Esophagus squamous epithelium (tissue), 5 donors: ENCODE results near the gene DPYSL5. TPM values are rescaled to one million over a fixed set of nuclear protein-coding genes. Genes with fewer than 3 reads are reported as not detected.
"Not testable (repeated sequence)": the region's sequence is repeated elsewhere in the genome, so short reads cannot be mapped to it uniquely, and the experiment has no call there.

Source experiments
- DNase-seq: peaks from one replicate; lab custom pipeline; 2025; lab: John Stamatoyannopoulos, UW
- H3K27ac ChIP-seq, 4 donors: fragments of 200-600 bp; sonication (generic); one replicate each; pipeline ENCODE4 v1.5.1; 2016 to 2019; ENCODE audit warnings: mild to moderate bottlenecking in 1 of 4
- H3K27me3 ChIP-seq, 4 donors: fragments of 200-600 bp; sonication (generic); 1 replicate in 3 of 4; 2 replicates in 1 of 4; pipeline versions ENCODE4 v1.5.1 to v1.6.0; 2017 to 2021; ENCODE audit warnings: antibody characterized with exemption in 1 of 4
- H3K36me3 ChIP-seq, 3 donors: fragments of 200-600 bp; sonication (generic); one replicate each; pipeline ENCODE4 v1.5.1; 2016 to 2019
- H3K4me1 ChIP-seq, 3 donors: fragments of 200-600 bp; sonication (generic); one replicate each; pipeline ENCODE4 v1.5.1; 2017 to 2019
- H3K4me3 ChIP-seq, 4 donors: fragments of 200-600 bp; sonication (generic); 1 replicate in 3 of 4; 2 replicates in 1 of 4; pipeline ENCODE4 v1.5.1; 2016 to 2019; ENCODE audit warnings: mild to moderate bottlenecking in 2 of 4, moderate library complexity in 1 of 4
- H3K9me3 ChIP-seq, 3 donors: fragments of 200-600 bp; sonication (generic); one replicate each; pipeline ENCODE4 v1.5.1; 2016 to 2019
- CTCF ChIP-seq, 6 experiments: fragments of 450-650 bp in 4 of 6; fragments of 200-600 bp in 2 of 6; sonication (generic) in 2 of 6; IDR thresholded peaks; one replicate each; pipeline ENCODE4 v1.5.1; 2016 to 2019; ENCODE audit warnings: antibody characterized with exemption in 6 of 6, mild to moderate bottlenecking in 4 of 6, moderate library complexity in 4 of 6
- POLR2A ChIP-seq, 4 donors: fragments of 450-650 bp; IDR thresholded peaks; one replicate each; pipeline ENCODE4 v1.6.1; 2017; ENCODE audit warnings: antibody characterized with exemption in 4 of 4, mild to moderate bottlenecking in 4 of 4, moderate library complexity in 3 of 4
- WGBS, 2 donors: methylation state at CpG; one replicate each; pipeline ENCODE4 v1.1.5; 2018; 5-methylcytosine and 5-hydroxymethylcytosine counted together
- intact Hi-C: fragments of 100-400 bp; cut with DNase I; formaldehyde crosslinking; loops from one replicate; pipeline ENCODE4 v1.15.0; 2022
- total RNA-seq, 4 donors: library from RNA; depleted of rRNA; stranded (reverse); fragments of >200 nt; gene quantifications; one replicate each; pipeline ENCODE4 v1.1.0, GENCODE V29; 2016
- donor health status: DM: yes; HTN: yes; CAD: no.

DPYSL5 gene
- total RNA-seq, 4 donors from 2014 or later: not detected

DNA sequence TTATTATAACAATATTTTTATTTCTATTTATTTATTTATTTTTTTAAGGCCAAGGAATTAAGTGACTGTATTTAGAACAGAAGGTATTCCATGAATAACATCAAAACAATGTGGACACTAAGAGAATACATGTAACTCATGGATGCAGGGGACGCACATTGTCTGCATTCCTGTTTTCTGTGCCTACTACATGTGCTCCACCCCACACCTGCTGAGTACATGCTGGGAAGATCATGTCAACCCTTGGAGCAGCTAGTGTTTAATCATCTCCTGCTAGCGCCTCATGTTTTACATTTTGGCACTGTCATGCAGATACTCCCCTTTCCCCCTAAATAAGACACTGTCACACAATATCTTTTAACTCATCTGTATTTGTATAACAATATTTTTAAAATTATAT, 29.3 kb downstream of the DPYSL5 start:
- Histone ChIP-seq H3K4me3 (no peak overlapping the region), H3K27ac (no peak overlapping the region), H3K9me3 (no peaks in the 10 kb centered on the region), H3K27me3 (peaks cover 0 to 47% (median 2%) of the 10 kb centered on the region in 4 donors), H3K36me3 (no peaks in the 10 kb centered on the region), H3K4me1 (no peaks in the 10 kb centered on the region)
- no peak for DNase-seq
- intact Hi-C loops: no loop called here
- TF ChIP-seq CTCF (IDR thresholded peaks at IDR 0.05) (no peak), POLR2A (IDR thresholded peaks at IDR 0.05) (no peak)
- 88 to 91% methylated on average over 2 of the region's 2 CpGs for WGBS, 2 donors

DNA sequence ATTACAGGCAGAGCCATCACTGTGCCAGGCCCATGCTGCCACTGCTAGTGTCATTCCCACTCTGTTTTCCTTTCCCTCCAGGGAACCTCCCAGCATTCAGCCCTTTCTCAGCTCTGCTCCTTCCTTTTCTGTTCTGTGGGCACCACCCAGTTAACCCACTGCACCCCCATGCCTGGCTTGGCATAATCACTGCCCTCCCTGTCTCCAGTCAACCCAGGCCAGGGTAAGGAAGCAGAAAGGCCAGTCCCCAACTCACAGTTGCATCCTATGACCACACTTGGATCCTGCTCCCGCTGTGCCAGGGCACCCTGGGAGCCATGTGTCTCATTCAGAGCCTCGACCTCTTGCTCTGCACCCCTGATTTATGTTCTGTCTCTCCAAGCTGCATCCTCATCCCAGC, 32.2 kb downstream of the DPYSL5 start:
- 69 to 81% methylated on average over 2 of the region's 2 CpGs for WGBS, 2 donors
- no peak for DNase-seq
- TF ChIP-seq POLR2A (IDR thresholded peaks at IDR 0.05): no peak
- no peak for TF ChIP-seq CTCF (IDR thresholded peaks at IDR 0.05)

DNA sequence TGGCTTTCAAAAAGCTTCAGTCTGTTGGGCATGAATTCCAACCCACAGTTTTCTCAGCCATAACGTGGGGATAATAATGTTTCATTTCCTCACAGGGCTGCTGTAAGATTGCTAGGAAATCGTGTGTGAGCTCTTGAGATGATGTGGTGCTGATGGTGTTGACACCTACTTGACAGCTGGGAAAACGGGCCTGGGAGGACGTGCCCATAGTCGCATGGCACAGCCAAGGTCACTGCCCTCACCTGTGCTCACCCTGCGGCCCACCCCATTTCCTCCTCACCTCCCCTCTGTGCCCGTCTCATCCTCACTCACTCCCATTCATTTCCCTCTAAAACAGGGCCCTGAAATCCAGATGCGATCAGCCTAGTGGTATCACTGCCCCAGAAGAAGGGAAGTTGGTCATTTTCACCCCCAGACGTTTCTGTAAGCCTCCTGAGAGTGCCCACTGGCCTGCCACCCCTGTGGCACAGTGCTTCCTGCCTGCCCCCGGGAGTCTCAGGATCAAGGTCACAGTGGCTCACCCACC, 33.0 kb downstream of the DPYSL5 start:
- no peak overlapping the region for H3K27ac ChIP-seq
- TF ChIP-seq POLR2A (IDR thresholded peaks at IDR 0.05) (no peak), CTCF (IDR thresholded peaks at IDR 0.05) (no peak)
- intact Hi-C loops: no loop called here
- H3K4me3 ChIP-seq: no peak overlapping the region
- DNase-seq: no peak
- H3K4me1 ChIP-seq: no peaks in the 10 kb centered on the region
- no peaks in the 10 kb centered on the region for H3K9me3 ChIP-seq
- no peaks in the 10 kb centered on the region for H3K36me3 ChIP-seq
- 64 to 68% methylated on average over 7 to 10 of the region's 10 CpGs for WGBS, 2 donors
- H3K27me3 ChIP-seq: peaks cover 0 to 45% (median 0%) of the 10 kb centered on the region in 4 donors

More for the DNA sequence above, 32.2 kb downstream of the DPYSL5 start:
- Histone ChIP-seq H3K9me3 (no peaks in the 10 kb centered on the region), H3K4me3 (no peak overlapping the region), H3K27me3 (peaks cover 0 to 50% (median 0%) of the 10 kb centered on the region in 4 donors), H3K27ac (no peak overlapping the region), H3K4me1 (no peaks in the 10 kb centered on the region), H3K36me3 (no peaks in the 10 kb centered on the region)
- intact Hi-C loops: no loop called here

- H3K4me1 ChIP-seq, intact Hi-C loops, H3K9me3 ChIP-seq, H3K4me3 ChIP-seq, H3K36me3 ChIP-seq, H3K27ac ChIP-seq, DNase-seq: not testable (repeated sequence)
- peaks cover 0 to 45% (median 0%) of the 10 kb centered on the region in 4 donors for H3K27me3 ChIP-seq
- WGBS, 2 donors: 38 to 52% methylated on average over 1 to 2 of the region's 3 CpGs
These were observed 34.3 kb downstream of the DPYSL5 start for GRCh38 chr2:26882220-26882619.

GRCh38 chr2:26883956-26884355, 36.0 kb downstream of the DPYSL5 start:
- H3K4me3 ChIP-seq: no peak overlapping the region
- WGBS, 2 donors: 59 to 68% methylated on average over 4 to 6 of the region's 8 CpGs
- peaks cover 0 to 41% (median 0%) of the 10 kb centered on the region in 4 donors for H3K27me3 ChIP-seq
- H3K36me3 ChIP-seq: no peaks in the 10 kb centered on the region
- intact Hi-C loops: no loop called here
- no peak for DNase-seq
- no peak overlapping the region for H3K27ac ChIP-seq
- no peak for TF ChIP-seq POLR2A (IDR thresholded peaks at IDR 0.05)
- TF ChIP-seq CTCF (IDR thresholded peaks at IDR 0.05): no peak
- H3K9me3 ChIP-seq: no peaks in the 10 kb centered on the region
- no peaks in the 10 kb centered on the region for H3K4me1 ChIP-seq

DNA sequence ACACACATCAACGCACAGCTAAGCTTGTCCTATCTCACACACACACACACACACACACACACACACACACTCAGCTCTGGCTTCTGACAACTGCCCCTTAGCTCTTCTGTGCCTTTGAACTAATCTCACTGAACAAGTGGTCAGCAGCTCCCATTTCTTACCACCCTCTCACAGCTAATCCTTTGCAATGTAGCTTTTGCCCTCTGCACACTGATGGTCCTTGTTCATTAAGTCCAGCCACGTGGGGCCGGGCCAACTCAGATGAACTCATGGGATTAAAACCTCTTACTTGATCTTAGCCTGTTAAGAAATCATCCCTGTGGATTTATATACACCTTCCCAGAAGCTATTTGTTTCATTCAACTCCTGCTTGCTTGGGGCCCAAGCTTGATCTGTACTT, 36.6 kb downstream of the DPYSL5 start:
- 83 to 89% methylated on average over 3 of the region's 3 CpGs for WGBS, 2 donors
- Histone ChIP-seq H3K36me3 (no peaks in the 10 kb centered on the region), H3K4me1 (no peaks in the 10 kb centered on the region), H3K27me3 (peaks cover 0 to 41% (median 0%) of the 10 kb centered on the region in 4 donors), H3K9me3 (no peaks in the 10 kb centered on the region), H3K4me3 (no peak overlapping the region), H3K27ac (no peak overlapping the region)
- TF ChIP-seq CTCF (IDR thresholded peaks at IDR 0.05) (no peak), POLR2A (IDR thresholded peaks at IDR 0.05) (no peak)
- intact Hi-C loops: no loop called here
- no peak for DNase-seq
